Activated CD4-positive, CD25-positive, alpha-beta regulatory T cell (primary cell): ENCODE measurements around the gene EIF1B.
A peak's percentile ranks its signal among the peaks of the same experiment; 100 is the strongest.
"Not testable (repeated sequence)": the region's sequence is repeated elsewhere in the genome, so short reads cannot be mapped to it uniquely, and the experiment has no call there.

Experiments used
- DNase-seq, 4 experiments: peaks; one replicate each; lab custom pipeline; 2025; lab: John Stamatoyannopoulos, UW

EIF1B gene

GRCh38 chr3:40309418-40309924, at the start of gene EIF1B:
EIF1B (plus strand) TSS chr3:40309707; CDS start chr3:40309942, 235 bp downstream.
- DNase-seq, result peak; percentile 95 to 98 (median 97)

- no peak for DNase-seq
Measured at GRCh38 chr3:40262331-40262730, 47.2 kb upstream of the EIF1B start.

- DNase-seq, result no peak
Measured at GRCh38 chr3:40264451-40264850, 45.1 kb upstream of the EIF1B start.

GRCh38 chr3:40265181-40265580, 44.3 kb upstream of the EIF1B start:
- no peak for DNase-seq

- no peak for DNase-seq
Measured at GRCh38 chr3:40267937-40268724, 41.4 kb upstream of the EIF1B start.

GRCh38 chr3:40268802-40269524, 40.5 kb upstream of the EIF1B start:
- DNase-seq, result no peak

- DNase-seq, result no peak
Measured at GRCh38 chr3:40278791-40279190, 30.7 kb upstream of the EIF1B start.

GRCh38 chr3:40281995-40282394, 27.5 kb upstream of the EIF1B start:
- no peak for DNase-seq

GRCh38 chr3:40283057-40283456, 26.4 kb upstream of the EIF1B start:
- DNase-seq, result not testable (repeated sequence)

- DNase-seq, result no peak
Measured at GRCh38 chr3:40287248-40287647, 22.3 kb upstream of the EIF1B start.

GRCh38 chr3:40290396-40290795, 19.1 kb upstream of the EIF1B start:
- DNase-seq, result no peak

GRCh38 chr3:40291471-40291870, 18.0 kb upstream of the EIF1B start:
- no peak for DNase-seq

GRCh38 chr3:40292637-40293349, 16.7 kb upstream of the EIF1B start:
- DNase-seq, result no peak

- DNase-seq, result no peak
Measured at GRCh38 chr3:40294434-40294833, 15.1 kb upstream of the EIF1B start.

GRCh38 chr3:40298075-40298474, 11.4 kb upstream of the EIF1B start:
- no peak for DNase-seq

- no peak for DNase-seq
Measured at GRCh38 chr3:40299130-40299720, 10.3 kb upstream of the EIF1B start.

- DNase-seq, result no peak
Measured at GRCh38 chr3:40299721-40300335, 9.7 kb upstream of the EIF1B start.

GRCh38 chr3:40302784-40303183, 6.7 kb upstream of the EIF1B start:
- DNase-seq, result no peak

- no peak for DNase-seq
Measured at GRCh38 chr3:40304352-40304751, 5.2 kb upstream of the EIF1B start.

- DNase-seq, result no peak
Measured at GRCh38 chr3:40306336-40306735, 3.2 kb upstream of the EIF1B start.

GRCh38 chr3:40307176-40307575, 2.3 kb upstream of the EIF1B start:
- no peak for DNase-seq
